Stimulated activated CD4-positive, alpha-beta T cell treated with anti-CD3 and anti-CD28 coated beads, Interleukin-1b, Interleukin-23, amount 100 ng/mL, for 48 hours (primary cell): ENCODE measurements around the gene GPR25.

Experiments used
- DNase-seq: peaks from one replicate; pipeline ENCODE4 v3.0.0-alpha.2; 2020

Gene GPR25

DNA sequence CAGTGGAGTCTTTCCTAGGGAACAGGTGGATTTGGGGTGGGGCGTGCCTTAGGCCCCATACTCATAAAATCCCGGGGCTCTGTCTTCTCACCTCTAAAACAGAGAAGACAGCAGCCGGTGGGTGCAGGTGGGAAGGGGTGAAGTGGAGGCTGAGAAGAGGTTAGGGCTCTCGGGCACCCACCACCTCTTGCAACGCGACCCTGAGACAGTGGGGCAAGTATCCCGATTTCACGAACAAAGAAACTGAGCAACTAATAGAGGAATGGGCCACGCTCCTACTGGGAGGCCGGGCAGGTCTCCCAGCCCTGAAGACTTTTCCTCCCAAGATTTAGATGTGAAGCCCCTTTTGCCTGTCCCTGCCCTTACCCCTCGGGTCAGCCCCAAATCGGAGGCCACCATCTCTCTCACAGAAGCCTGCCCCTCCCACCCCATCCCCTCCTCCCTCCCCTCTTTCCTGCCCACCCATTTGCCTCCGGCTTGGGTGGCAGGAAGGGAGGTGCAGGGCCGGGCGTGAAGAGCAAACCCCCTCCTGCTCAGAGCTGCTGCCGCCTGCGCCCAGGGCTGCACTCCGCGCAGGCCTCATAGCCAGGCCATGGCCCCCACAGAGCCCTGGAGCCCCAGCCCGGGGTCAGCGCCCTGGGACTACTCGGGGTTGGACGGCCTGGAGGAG, at the start of gene GPR25:
TSS of gene GPR25 (plus strand) at position 536 of the 670 bp plus-strand sequence. CDS start at position 593, 57 bp downstream.
- DNase-seq = no peak

- DNase-seq = no peak
These were observed 41.7 kb upstream of the GPR25 start for GRCh38 chr1:200831091-200831490.

DNA sequence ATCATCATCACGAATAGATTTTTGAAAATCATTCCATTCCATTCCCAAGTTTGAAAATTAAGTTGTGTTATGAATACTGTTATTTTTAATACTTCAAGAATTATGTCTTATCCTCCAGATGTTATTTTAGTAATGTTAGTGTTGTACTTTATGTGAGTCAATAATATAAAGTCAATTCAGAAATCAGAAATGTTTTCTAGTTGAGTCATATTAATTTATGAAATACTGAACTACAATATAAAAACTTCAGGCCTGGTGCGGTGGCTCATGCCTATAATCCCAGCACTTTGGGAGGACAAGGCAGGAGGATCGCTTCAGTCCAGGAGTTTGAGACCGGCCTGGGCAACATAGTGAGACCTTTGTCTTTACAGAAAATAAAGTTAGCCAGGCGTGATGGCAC, 38.4 kb upstream of the GPR25 start:
- DNase-seq = no peak

GRCh38 chr1:200836213-200836612, 36.6 kb upstream of the GPR25 start:
- no peak for DNase-seq

DNA sequence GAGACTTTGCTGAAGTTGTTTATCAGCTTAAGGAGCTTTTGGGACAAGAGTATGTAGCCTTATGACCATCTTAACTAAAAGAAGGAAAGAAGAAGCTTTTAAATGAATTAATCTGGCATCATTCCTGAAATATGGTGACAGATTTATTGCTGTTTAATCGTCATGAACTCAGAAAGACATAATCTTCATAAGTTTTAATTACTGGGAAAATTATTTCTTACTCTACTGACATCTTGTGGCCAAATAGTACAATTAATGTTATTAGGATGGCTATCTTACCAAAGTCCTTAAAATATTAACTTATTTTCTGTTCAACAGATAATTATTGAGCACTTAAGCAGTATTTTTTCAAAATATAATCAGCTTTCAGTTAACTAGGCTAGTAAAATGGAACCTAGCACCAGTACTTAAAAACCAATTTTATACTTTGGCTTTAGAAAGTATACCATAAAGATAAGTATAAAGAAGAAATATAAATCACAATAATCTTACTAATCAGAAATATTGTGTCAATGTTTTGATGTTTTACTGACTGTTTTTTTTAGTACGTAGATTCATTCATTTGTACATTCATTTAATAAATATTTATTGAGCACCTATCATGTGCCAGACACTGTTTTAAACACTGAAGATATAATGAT, 34.7 kb upstream of the GPR25 start:
- DNase-seq = no peak

DNA sequence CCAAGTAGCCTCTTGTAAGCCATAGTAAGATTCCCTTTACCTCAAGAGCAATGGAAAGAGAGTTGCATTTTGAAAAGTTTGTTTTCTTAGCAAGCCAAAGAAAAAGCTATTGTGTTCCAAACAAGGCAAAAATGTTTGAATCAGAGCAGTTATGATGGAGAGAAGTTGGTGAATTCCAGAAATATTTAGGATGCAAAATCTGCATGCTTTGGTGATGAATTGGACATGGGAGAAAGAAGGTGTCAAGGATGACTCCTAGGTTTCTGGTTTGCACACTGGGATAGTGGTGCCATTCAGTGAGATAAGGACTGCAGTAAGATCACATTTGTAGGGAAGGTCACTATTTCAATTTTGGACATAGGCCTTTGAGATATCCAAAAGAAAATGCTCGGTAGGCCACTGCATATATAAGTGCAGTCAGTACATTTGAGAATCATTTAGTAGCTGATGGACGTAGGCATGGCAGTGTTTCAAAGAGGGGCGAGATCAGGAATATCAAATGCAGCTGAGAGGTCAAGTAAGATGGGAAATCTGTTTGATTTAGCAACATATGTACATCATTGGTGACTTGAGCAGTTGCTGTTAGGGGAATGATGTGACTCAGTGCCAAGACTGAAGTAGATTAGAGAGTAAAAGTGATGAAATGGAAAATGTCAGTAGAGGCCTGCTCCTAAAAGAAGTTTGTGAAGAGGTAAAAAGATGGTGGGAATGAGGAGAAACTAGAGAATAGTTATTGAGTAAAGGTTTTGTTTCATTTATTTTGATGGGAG, 33.9 kb upstream of the GPR25 start:
- DNase-seq = no peak

DNA sequence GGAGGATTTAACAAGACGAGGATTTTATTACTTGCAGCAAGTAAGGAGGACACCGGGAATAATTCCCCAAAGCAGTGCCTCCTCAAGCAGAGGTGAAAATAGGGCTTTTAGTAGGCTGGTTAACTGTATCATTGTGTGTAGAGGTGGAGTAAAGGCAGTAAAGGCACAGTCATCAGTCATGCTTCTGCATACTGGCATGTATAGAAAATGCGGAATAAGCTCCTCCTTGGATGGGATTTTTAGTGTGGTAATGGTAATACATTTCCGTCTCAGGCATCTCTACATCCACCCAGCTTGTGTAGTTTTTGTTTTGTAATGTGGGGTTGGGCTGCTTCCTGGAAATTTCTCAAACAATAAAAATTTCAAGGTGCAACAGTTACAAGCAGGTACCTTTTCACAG, 27.4 kb upstream of the GPR25 start:
- DNase-seq = no peak

DNA sequence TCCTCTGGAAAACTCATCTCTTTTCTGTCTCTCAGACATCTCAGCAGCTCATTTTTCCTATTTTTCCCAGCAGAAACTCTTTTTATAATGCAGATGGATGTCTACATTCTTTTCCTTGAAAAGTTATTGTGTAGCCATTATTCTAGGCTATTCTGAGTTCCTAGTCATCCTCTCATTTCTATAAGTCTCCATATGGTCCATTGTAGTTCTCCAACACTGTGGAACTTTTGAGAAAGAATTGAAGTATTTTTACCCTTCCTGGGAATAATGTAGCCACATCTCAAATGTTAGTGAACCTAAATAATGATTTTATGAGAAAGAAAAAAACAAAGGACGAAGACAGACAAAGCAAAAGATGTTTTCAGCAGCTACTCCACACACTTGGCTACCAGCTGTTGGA, 26.4 kb upstream of the GPR25 start:
- DNase-seq = no peak

GRCh38 chr1:200849430-200849829, 23.4 kb upstream of the GPR25 start:
- no peak for DNase-seq

GRCh38 chr1:200850554-200850953, 22.2 kb upstream of the GPR25 start:
- DNase-seq = no peak

- DNase-seq = no peak
These were observed 15.9 kb upstream of the GPR25 start for GRCh38 chr1:200856716-200857357.

GRCh38 chr1:200857804-200858203, 15.0 kb upstream of the GPR25 start:
- no peak for DNase-seq

DNA sequence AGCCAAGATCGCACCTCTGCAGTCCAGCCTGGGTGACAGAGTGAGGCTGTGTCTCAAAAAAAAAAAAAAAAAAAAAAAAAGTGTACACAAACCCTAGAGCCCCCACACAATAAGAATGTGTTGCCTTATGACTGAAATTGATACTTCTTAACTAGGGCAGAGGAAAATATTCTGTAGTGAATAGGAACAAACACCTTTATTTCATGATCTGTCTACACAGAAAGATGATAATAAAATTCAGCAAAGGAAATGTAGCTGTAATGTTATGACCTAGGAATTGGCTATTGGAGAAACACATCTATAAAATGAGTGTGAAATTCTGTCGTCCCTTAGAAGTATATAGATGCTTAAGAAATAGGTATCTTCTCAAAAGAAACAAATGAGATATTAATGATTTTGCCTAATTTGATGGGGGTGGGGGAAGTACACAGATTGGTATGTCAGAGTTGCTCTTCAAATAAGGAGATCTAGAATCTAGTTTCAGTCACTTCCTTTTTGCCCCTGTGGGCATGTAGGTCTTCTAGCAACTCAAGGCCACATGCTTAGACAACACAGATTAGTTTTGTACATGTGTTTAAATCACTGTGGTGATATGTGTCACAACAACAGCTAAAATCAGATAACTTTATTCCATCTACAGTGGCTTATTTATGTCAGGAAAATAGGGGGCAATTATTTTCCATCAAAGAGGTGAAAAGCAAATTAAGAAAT, 10.7 kb upstream of the GPR25 start:
- DNase-seq = no peak

GRCh38 chr1:200862713-200863415, 9.9 kb upstream of the GPR25 start:
- DNase-seq = no peak

DNA sequence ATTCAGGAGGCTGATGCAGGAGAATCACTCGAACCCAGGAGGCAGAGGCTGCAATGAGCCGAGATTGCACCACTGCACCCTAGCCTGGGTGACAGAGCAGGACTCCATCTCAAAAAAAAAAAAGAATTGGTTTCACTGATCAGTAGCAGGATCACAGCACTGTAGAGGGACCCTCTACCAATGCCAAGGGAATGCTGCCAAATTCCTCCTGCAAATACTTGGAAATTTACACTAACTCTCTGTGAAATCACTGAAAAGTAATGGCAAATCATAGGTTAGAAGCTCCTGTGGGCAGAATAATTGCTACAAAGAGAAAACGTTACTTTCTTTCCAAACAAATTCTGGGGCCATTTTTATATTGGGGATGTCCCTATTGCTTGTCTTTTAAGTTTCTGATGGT, 6.7 kb upstream of the GPR25 start:
- DNase-seq = no peak

DNA sequence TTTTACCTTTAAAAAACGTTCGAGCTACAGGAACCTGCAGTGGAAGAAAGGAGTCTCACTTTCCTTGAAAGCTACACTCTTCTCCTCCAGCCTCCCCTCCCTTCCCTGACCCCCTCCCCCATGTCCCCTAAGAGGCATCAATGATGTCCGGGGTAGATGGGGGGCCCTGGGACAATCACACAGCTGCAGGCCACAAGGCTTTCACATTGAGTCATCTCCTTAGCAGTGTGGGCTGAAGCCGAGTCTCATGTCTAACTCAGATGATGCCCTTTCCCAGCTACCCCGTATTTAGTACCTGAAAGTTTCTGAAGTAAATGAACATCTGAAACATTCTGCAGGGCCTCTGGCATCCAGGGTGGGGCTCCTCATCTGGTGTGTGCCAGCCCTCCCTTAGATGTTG, 6.3 kb upstream of the GPR25 start:
- peak; percentile 62 for DNase-seq

DNA sequence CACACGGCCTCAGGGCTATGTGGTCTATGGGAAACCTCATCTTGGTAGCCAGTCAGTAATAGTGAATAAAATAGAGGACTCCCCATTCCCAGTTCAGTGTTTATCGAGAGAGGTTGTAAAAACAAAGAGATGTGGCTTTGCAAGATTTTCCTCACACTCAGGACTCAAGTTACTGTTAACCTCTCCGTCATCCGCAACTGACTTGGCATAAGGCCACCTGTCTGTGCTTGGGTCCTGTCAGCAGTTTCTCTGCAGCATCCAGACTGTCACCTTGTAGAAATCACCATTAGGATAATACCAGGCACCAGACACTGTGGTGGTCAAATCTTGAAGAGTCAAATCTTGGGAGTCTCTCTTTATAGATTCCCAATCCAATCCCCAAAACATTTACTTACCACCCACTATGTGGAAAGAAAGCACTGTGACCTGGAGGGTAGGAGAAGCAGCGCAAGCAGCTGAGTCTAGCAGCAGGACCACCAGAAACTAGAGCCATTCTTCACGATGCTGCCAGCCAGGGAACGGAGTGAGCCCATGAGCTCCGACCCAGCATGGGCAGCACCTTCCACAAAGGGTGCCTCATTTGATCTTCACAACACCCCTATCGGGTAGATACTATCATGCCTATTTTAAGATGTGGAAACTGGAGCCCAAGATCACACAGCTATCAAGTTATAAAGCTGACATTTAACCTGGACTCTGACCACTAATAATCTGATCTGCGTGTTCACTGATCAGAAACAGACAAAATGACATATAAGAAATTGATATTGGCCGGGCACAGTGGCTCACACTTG, 5.6 kb upstream of the GPR25 start:
- no peak for DNase-seq

DNA sequence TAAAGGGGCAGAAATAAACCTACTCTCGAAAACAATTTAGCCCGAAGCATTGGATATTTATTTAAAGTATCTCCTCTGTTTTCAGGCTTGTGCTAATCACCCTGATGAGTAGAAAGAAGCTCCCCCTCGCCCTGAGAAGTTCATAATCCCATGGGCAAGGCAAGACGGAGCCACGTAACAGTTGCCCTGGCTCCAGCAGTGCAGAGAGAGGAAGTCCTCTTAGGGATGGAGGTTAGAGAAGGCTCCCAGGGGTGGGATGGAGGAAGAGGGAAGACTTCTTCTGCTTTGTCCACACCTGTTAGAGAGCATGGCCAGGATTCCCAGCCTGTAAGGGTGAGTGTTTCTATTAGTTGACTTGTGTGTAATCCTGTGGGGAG, 3.4 kb upstream of the GPR25 start:
- DNase-seq = no peak

GRCh38 chr1:200869753-200870391, 2.9 kb upstream of the GPR25 start:
- DNase-seq = no peak

GRCh38 chr1:200873116-200873670, 412 bp downstream of the GPR25 start:
- no peak for DNase-seq
